HEK293T (cell line): ENCODE results near the gene RAD51B.

Experiments
- CTCF ChIA-PET: fragments of 350-600 bp; formaldehyde crosslinking; extraction: SDS; loops from one replicate; lab custom pipeline; 2021; ENCODE audit warnings: antibody characterized with exemption, inconsistent platforms; lab: Yijun Ruan, JAX
- POLR2A ChIA-PET: fragments of 350-600 bp; formaldehyde crosslinking; extraction: SDS; loops from one replicate; lab custom pipeline; 2020; ENCODE audit warnings: antibody characterized with exemption, inconsistent platforms; lab: Yijun Ruan, JAX
- DNase-seq: peaks from one replicate; pipeline ENCODE4 v3.0.0; 2012; ENCODE audit warnings: mixed read lengths; ENCODE audit errors: extremely low spot score
- ARNT ChIP-seq: fragments of 450-650 bp; IDR thresholded peaks from 2 replicates; pipeline ENCODE4 v1.6.1; 2017; ENCODE audit warnings: mild to moderate bottlenecking
- BHLHE40 ChIP-seq: fragments of 450-650 bp; IDR thresholded peaks from 2 replicates; pipeline ENCODE4 v1.6.1; 2016; ENCODE audit warnings: mild to moderate bottlenecking, moderate library complexity, borderline replicate concordance
- CTBP1 ChIP-seq: fragments of 450-650 bp; IDR thresholded peaks from 2 replicates; pipeline ENCODE4 v1.6.1; 2016; ENCODE audit warnings: borderline replicate concordance
- ELF4 ChIP-seq: fragments of 450-650 bp; IDR thresholded peaks from 2 replicates; pipeline ENCODE4 v1.6.1; 2017; ENCODE audit warnings: antibody characterized with exemption
- FOXA1 ChIP-seq: fragments of 450-650 bp; IDR thresholded peaks from 2 replicates; pipeline ENCODE4 v1.6.1; 2016; ENCODE audit warnings: mild to moderate bottlenecking
- FOXK2 ChIP-seq: fragments of 450-650 bp; IDR thresholded peaks from 2 replicates; pipeline ENCODE4 v1.6.1; 2016; ENCODE audit warnings: mild to moderate bottlenecking
- FOXM1 ChIP-seq: fragments of 450-650 bp; IDR thresholded peaks from 2 replicates; pipeline ENCODE4 v1.6.1; 2017; ENCODE audit warnings: mild to moderate bottlenecking, borderline replicate concordance
- HDGF ChIP-seq: fragments of 450-650 bp; IDR thresholded peaks from 2 replicates; pipeline ENCODE4 v1.6.1; 2017; ENCODE audit warnings: antibody characterized with exemption, borderline replicate concordance
- L3MBTL2 ChIP-seq: fragments of 450-650 bp; conservative IDR thresholded peaks from 2 replicates; pipeline ENCODE4 v1.6.1; 2016; ENCODE audit warnings: mild to moderate bottlenecking
- LEF1 ChIP-seq: fragments of 450-650 bp; IDR thresholded peaks from 2 replicates; pipeline ENCODE4 v1.6.1; 2017; ENCODE audit warnings: mild to moderate bottlenecking, borderline replicate concordance
- NFRKB ChIP-seq: fragments of 450-650 bp; IDR thresholded peaks from 2 replicates; pipeline ENCODE4 v1.6.1; 2016; ENCODE audit warnings: mild to moderate bottlenecking, moderate library complexity
- SP1 ChIP-seq: fragments of 450-650 bp; IDR thresholded peaks from 2 replicates; pipeline ENCODE4 v1.6.1; 2017
- SUZ12 ChIP-seq: fragments of 450-650 bp; IDR thresholded peaks from 2 replicates; pipeline ENCODE4 v1.6.1; 2016; ENCODE audit warnings: mild to moderate bottlenecking
- TARDBP ChIP-seq: fragments of 450-650 bp; IDR thresholded peaks from 2 replicates; pipeline ENCODE4 v1.6.1; 2016
- ZNF384 ChIP-seq: fragments of 450-650 bp; IDR thresholded peaks from 2 replicates; pipeline ENCODE4 v1.6.1; 2016
- TF ChIP-seq, protein P1 (sequence below): fragments of 450-650 bp; IDR thresholded peaks from 2 replicates; pipeline ENCODE4 v1.6.1; 2016

Gene RAD51B

DNA sequence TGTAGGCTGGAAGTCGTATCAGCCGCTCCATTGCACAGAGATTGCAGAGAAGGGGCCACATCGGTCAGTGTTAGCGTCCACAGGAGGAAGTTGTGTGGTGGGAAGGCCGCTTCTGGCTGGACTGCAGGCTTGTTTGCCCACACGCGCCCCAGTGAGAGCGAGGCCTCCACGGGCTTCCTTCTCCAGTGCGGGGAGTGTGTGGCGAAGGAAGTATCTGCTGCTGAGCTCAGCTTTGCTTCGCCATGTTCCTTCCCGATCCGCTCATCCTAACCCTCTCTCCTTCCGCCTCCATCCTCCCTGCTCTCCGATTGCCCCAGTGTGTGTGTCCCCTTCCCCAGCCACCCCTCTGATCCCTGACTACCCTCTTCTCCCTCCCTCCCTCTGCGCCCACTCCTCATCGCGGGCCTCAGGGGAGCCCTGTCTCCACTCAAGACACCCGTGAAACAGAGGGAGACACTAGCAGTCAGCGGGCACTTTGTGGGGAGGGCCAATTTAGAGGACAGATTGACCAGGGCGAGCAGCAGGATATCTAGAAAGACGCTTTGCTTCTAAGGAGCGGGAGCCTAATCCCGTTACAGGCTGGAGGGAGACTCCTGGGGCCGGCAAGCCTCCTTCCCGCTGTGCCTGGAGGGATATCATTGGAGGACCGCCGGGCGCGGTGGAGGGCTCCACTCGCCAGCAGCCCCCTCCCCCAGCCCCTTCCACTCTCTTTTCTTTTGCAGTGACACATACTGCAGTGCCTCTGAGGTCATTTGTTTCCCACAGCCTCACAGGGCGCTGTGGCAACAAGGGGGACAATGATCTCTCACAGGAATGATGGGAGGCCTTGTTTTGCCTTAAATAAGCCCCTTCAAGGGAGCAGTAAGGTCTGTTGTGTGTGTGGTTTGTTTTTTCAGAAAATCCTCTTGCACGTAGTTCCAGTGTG lies 544.5 kb downstream of the RAD51B start:
- TF ChIP-seq SUZ12 (no peak), FOXM1 (no peak), NFRKB (no peak), SP1 (no peak), TARDBP (no peak), FOXK2 (no peak), CTBP1 (no peak), FOXA1 (no peak), ARNT (no peak), L3MBTL2 (no peak), BHLHE40 (no peak), ZNF384 (no peak), ELF4 (no peak), LEF1 (no peak), HDGF (no peak)
- TF ChIP-seq, protein P1, sequence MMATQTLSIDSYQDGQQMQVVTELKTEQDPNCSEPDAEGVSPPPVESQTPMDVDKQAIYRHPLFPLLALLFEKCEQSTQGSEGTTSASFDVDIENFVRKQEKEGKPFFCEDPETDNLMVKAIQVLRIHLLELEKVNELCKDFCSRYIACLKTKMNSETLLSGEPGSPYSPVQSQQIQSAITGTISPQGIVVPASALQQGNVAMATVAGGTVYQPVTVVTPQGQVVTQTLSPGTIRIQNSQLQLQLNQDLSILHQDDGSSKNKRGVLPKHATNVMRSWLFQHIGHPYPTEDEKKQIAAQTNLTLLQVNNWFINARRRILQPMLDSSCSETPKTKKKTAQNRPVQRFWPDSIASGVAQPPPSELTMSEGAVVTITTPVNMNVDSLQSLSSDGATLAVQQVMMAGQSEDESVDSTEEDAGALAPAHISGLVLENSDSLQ: no peak
- POLR2A ChIA-PET: interaction anchor here (1.2 kb wide), 1 partner anchor 429 kb away, joined by 3 read pairs; the partner anchor contains the start of gene ZFP36L1
- peak; percentile 56 for DNase-seq
- CTCF ChIA-PET: interaction anchor here (0.6 kb wide), 2 partner anchors 66 to 150 kb away, joined by 3 read pairs; no protein-coding TSS in a partner anchor

DNA sequence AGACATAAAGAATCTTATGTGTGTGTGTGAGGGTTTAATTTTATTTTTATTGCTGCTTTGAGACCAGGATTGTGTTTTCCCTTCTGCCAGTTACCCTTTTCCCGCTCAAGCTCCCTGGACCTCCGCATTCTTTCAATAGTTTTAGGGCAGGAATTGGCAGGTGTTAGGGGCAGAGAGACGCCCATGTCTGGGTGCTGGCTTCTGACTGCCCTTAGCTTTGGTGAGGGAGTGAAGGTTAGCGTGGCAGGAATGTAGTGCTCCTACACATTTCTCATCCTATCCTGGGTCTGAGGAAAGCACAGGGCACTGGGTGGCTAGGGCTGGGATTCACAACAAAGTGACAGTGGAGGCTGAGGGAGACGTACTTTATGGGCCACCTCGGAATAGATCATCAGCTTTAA lies 545.2 kb downstream of the RAD51B start:
- ChIA-PET CTCF (interaction anchor here (0.6 kb wide), 2 partner anchors 11 to 67 kb away, joined by 3 to 4 read pairs; no protein-coding TSS in a partner anchor), POLR2A (interaction anchor here (1.0 to 1.2 kb wide), 2 partner anchors 11 to 428 kb away, joined by 3 read pairs; partner anchors contain the start of gene ZFP36L1)
- no peak for TF ChIP-seq L3MBTL2
- TF ChIP-seq FOXA1: no peak
- TF ChIP-seq HDGF: no peak
- TF ChIP-seq ZNF384: no peak
- TF ChIP-seq, protein P1: no peak
- no peak for TF ChIP-seq ELF4
- no peak for DNase-seq

GRCh38 chr14:68365228-68365627 lies 545.6 kb downstream of the RAD51B start:
- no peak for DNase-seq
- POLR2A ChIA-PET: interaction anchor here (1.0 to 1.2 kb wide), 2 partner anchors 11 to 428 kb away, joined by 3 read pairs; partner anchors contain the start of gene ZFP36L1
- no peak for TF ChIP-seq FOXK2
- TF ChIP-seq BHLHE40: no peak
- no peak for TF ChIP-seq ELF4
- no peak for TF ChIP-seq LEF1
- no peak for TF ChIP-seq FOXM1
- no peak for TF ChIP-seq NFRKB
- TF ChIP-seq, protein P1: no peak
- CTCF ChIA-PET: interaction anchor here (0.6 kb wide), 2 partner anchors 11 to 140 kb away, joined by 4 to 7 read pairs; no protein-coding TSS in a partner anchor

DNA sequence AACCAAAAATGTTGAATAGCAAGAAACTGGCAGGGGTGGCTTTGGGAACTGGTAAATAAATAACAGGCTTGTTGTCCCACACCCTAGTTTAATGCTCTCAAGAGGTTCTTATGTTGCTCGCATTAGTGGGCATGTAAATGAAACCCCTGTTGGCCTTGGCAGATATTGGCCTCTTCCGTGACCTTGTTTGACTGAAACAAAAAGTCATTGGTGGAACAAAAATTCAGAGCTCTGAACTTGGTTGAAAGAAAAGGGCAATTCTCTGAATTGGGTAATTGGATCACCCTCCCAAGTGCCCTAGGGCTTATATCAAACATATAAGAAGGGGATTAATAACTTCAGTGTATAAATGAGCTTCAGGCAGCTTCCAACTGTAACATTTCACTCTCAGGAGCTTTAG lies 547.1 kb downstream of the RAD51B start:
- no peak for DNase-seq
- no peak for TF ChIP-seq BHLHE40
- TF ChIP-seq FOXK2: no peak
- no peak for TF ChIP-seq LEF1
- TF ChIP-seq HDGF: no peak
- no peak for TF ChIP-seq FOXA1
- TF ChIP-seq L3MBTL2: no peak
- ChIA-PET POLR2A (no interaction called here), CTCF (interaction anchor here (0.7 kb wide), 1 partner anchor 157 kb away, joined by 3 read pairs; no protein-coding TSS in a partner anchor)

GRCh38 chr14:68367536-68367935 lies 548.0 kb downstream of the RAD51B start:
- ChIA-PET POLR2A (no interaction called here), CTCF (no interaction called here)
- DNase-seq: no peak
- TF ChIP-seq L3MBTL2: no peak
- no peak for TF ChIP-seq SUZ12
- TF ChIP-seq SP1: no peak
- TF ChIP-seq NFRKB: no peak
- TF ChIP-seq CTBP1: no peak
- TF ChIP-seq FOXA1: no peak
- no peak for TF ChIP-seq ELF4
- TF ChIP-seq, protein P1: no peak
- no peak for TF ChIP-seq BHLHE40
- TF ChIP-seq TARDBP: no peak
- TF ChIP-seq FOXM1: no peak
- TF ChIP-seq HDGF: no peak
- TF ChIP-seq ZNF384: no peak
